Liver (tissue), 9 donors: ENCODE measurements around the gene MACROH2A1. TPM values are rescaled to one million over a fixed set of nuclear protein-coding genes. Genes with fewer than 3 reads are reported as not detected.

ENCODE experiments used
- DNase-seq: peaks from one replicate; pipeline ENCODE4 v3.0.0-alpha.2; 2017; ENCODE audit warnings: low spot score
- H3K27ac ChIP-seq, 2 donors: one replicate each; pipeline ENCODE4 v1.7.0; 2013; ENCODE audit warnings: inconsistent platforms in 2 of 2, low read length in 2 of 2, control low read depth in 1 of 2, low read depth in 1 of 2, mild to moderate bottlenecking in 1 of 2
- H3K27me3 ChIP-seq, 4 donors: one replicate each; pipeline versions ENCODE4 v1.6.1 to v1.7.0; 2013; ENCODE audit warnings: low read length in 3 of 4, inconsistent platforms in 1 of 4, mild to moderate bottlenecking in 1 of 4, moderate library complexity in 1 of 4; ENCODE audit not compliant: control insufficient read depth in 4 of 4, insufficient read depth in 4 of 4
- H3K36me3 ChIP-seq, 4 donors: one replicate each; pipeline versions ENCODE4 v1.6.1 to v1.7.0; 2013; ENCODE audit warnings: low read length in 3 of 4, mild to moderate bottlenecking in 3 of 4, low read depth in 1 of 4, moderate library complexity in 1 of 4; ENCODE audit not compliant: control insufficient read depth in 4 of 4, insufficient read depth in 3 of 4
- H3K4me1 ChIP-seq, 4 donors: one replicate each; pipeline versions ENCODE4 v1.6.1 to v1.7.0; 2013; ENCODE audit warnings: low read length in 3 of 4, mild to moderate bottlenecking in 3 of 4, moderate library complexity in 1 of 4; ENCODE audit not compliant: control insufficient read depth in 4 of 4, insufficient read depth in 4 of 4
- H3K4me3 ChIP-seq, 3 donors: one replicate each; pipeline versions ENCODE4 v1.6.1 to v1.7.0; 2013; ENCODE audit warnings: low read length in 3 of 3, control low read depth in 1 of 3, low read depth in 1 of 3, mild to moderate bottlenecking in 1 of 3
- H3K9ac ChIP-seq, 2 donors: one replicate each; pipeline ENCODE4 v1.7.0; 2013; ENCODE audit warnings: low read length in 2 of 2, mild to moderate bottlenecking in 2 of 2, moderate library complexity in 2 of 2, control low read depth in 1 of 2, low read depth in 1 of 2
- H3K9me3 ChIP-seq, 4 donors: one replicate each; pipeline versions ENCODE4 v1.6.1 to v1.7.0; 2013; ENCODE audit warnings: low read length in 3 of 4; ENCODE audit not compliant: control insufficient read depth in 4 of 4
- ATF3 ChIP-seq: IDR thresholded peaks from 2 replicates; pipeline ENCODE4 v1.6.1; 2016; ENCODE audit warnings: antibody characterized with exemption
- EGR1 ChIP-seq, 2 donors: IDR thresholded peaks; 2 replicates each; pipeline ENCODE4 v1.6.1; 2016 to 2018; ENCODE audit warnings: antibody characterized with exemption in 2 of 2, low read depth in 2 of 2
- FOXA1 ChIP-seq: IDR thresholded peaks from 2 replicates; pipeline ENCODE4 v1.6.1; 2016; ENCODE audit warnings: antibody characterized with exemption
- FOXA2 ChIP-seq: IDR thresholded peaks from 2 replicates; pipeline ENCODE4 v1.6.1; 2016; ENCODE audit warnings: antibody characterized with exemption
- GABPA ChIP-seq, 2 donors: IDR thresholded peaks in 1 of 2; conservative IDR thresholded peaks in 1 of 2; 2 replicates each; pipeline ENCODE4 v1.6.1; 2016; ENCODE audit warnings: antibody characterized with exemption in 2 of 2, mild to moderate bottlenecking in 1 of 2, moderate library complexity in 1 of 2
- HNF4A ChIP-seq, 2 donors: conservative IDR thresholded peaks; 2 replicates each; pipeline ENCODE4 v1.6.1; 2016; ENCODE audit warnings: antibody characterized with exemption in 2 of 2, mild to moderate bottlenecking in 2 of 2
- HNF4G ChIP-seq: IDR thresholded peaks from 2 replicates; pipeline ENCODE4 v1.6.1; 2016; ENCODE audit warnings: antibody characterized with exemption
- MAX ChIP-seq: IDR thresholded peaks from 2 replicates; pipeline ENCODE4 v1.6.1; 2016; ENCODE audit warnings: antibody characterized with exemption
- NR2F2 ChIP-seq: IDR thresholded peaks from 2 replicates; pipeline ENCODE4 v1.6.1; 2016; ENCODE audit warnings: antibody characterized with exemption
- RAD21 ChIP-seq, 2 donors: IDR thresholded peaks; 2 replicates each; pipeline ENCODE4 v1.6.1; 2016; ENCODE audit warnings: antibody characterized with exemption in 2 of 2, mild to moderate bottlenecking in 2 of 2
- REST ChIP-seq: IDR thresholded peaks from 2 replicates; pipeline ENCODE4 v1.6.1; 2016; ENCODE audit warnings: antibody characterized with exemption, mild to moderate bottlenecking
- RXRA ChIP-seq, 2 donors: IDR thresholded peaks; 2 replicates each; pipeline ENCODE4 v1.6.1; 2017 to 2018; ENCODE audit warnings: antibody characterized with exemption in 2 of 2, mild to moderate bottlenecking in 1 of 2
- SP1 ChIP-seq: IDR thresholded peaks from 2 replicates; pipeline ENCODE4 v1.6.1; 2018; ENCODE audit warnings: antibody characterized with exemption, mild to moderate bottlenecking
- TAF1 ChIP-seq: conservative IDR thresholded peaks from 2 replicates; pipeline ENCODE4 v1.6.1; 2016; ENCODE audit warnings: antibody characterized with exemption, mild to moderate bottlenecking
- YY1 ChIP-seq: IDR thresholded peaks from 2 replicates; pipeline ENCODE4 v1.6.1; 2016; ENCODE audit warnings: antibody characterized with exemption, mild to moderate bottlenecking
- WGBS: extraction: QIAGEN DNeasy Blood & Tissue Kit; methylation state at CpG from one replicate; pipeline ENCODE4 v1.1.7; 2013; 5-methylcytosine and 5-hydroxymethylcytosine counted together
- polyA plus RNA-seq, 2 donors: library from polyadenylated mRNA; stranded (reverse) in 1 of 2; unstranded in 1 of 2; fragments of 200-250 nt in 1 of 2; fragments of >200 nt in 1 of 2; fragmentation: Nextera tagmentation in 1 of 2; extraction: Ambion mirVana in 1 of 2; gene quantifications; one replicate each; pipeline versions ENCODE4 v1.2.1 to v1.2.3, GENCODE V29; 2013 to 2015
- total RNA-seq, 2 donors: library from RNA; depleted of rRNA; stranded (reverse); fragments of >200 nt; gene quantifications; one replicate each; pipeline ENCODE4 v1.2.3, GENCODE V29; 2014
- TF ChIP-seq, protein P1 (sequence below): IDR thresholded peaks from 2 replicates; pipeline ENCODE4 v1.6.1; 2016; ENCODE audit warnings: antibody characterized with exemption
- TF ChIP-seq, protein P2 (sequence below): fragments of 150-350 bp; IDR thresholded peaks from 2 replicates; pipeline ENCODE4 v1.5.1; 2017; ENCODE audit warnings: improper control_type of control experiment, low read depth, low read length; ENCODE audit not compliant: missing input control
- donor health status: healthy.
- donor health status: healthy.
- donor health status: healthy.
- donor health status: healthy.
- donor health status: healthy.

MACROH2A1 gene
- total and polyA plus RNA-seq, 4 donors, result 33.7 to 113 (median 62.7) TPM

GRCh38 chr5:135308752-135309151 is 90.3 kb downstream of the MACROH2A1 start:
- TF ChIP-seq YY1 (no peak), ATF3 (no peak), TAF1 (no peak), HNF4A (conservative IDR thresholded peaks at IDR 0.05) (no peak), EGR1 (IDR thresholded peaks at IDR 0.05; ENCODE audit: low read depth in 2 of 2) (no peak), RAD21 (IDR thresholded peaks at IDR 0.05) (no peak), FOXA2 (no peak), GABPA (IDR thresholded peaks at IDR 0.05 in 1 of 2, conservative IDR thresholded peaks at IDR 0.05 in 1 of 2) (no peak), SP1 (no peak)
- TF ChIP-seq, protein P1, sequence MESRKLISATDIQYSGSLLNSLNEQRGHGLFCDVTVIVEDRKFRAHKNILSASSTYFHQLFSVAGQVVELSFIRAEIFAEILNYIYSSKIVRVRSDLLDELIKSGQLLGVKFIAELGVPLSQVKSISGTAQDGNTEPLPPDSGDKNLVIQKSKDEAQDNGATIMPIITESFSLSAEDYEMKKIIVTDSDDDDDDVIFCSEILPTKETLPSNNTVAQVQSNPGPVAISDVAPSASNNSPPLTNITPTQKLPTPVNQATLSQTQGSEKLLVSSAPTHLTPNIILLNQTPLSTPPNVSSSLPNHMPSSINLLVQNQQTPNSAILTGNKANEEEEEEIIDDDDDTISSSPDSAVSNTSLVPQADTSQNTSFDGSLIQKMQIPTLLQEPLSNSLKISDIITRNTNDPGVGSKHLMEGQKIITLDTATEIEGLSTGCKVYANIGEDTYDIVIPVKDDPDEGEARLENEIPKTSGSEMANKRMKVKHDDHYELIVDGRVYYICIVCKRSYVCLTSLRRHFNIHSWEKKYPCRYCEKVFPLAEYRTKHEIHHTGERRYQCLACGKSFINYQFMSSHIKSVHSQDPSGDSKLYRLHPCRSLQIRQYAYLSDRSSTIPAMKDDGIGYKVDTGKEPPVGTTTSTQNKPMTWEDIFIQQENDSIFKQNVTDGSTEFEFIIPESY, result no peak
- WGBS, result 85% methylated on average over 5 of the region's 5 CpGs
- no peak overlapping the region for H3K9ac ChIP-seq

DNA sequence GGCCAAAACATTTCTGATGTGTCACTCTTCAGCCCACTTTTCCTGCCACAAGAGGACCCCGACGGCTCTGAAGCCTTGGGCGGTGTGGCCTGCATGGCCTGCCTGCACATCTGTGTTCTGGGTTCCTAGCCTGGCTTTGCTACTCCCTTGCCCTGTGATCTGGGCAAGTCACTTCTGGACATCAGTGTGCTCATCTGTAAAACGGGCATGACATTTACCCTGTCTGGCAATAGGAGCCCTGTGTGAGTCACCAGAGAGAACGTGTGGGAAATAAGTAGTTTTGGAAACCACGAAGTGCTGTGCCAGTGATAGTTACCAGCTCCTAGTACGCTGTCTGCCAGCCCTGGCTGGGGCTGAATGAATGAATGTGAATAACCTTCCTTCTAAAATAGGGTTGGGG is 90.8 kb downstream of the MACROH2A1 start:
- DNase-seq, result peak; percentile 17
- no peak overlapping the region for H3K9ac ChIP-seq
- no peaks in the 10 kb centered on the region for H3K27me3 ChIP-seq
- WGBS, result 94% methylated on average over 7 of the region's 7 CpGs
- H3K27ac ChIP-seq, result no peak overlapping the region
- H3K4me1 ChIP-seq, result peaks cover 0 to 8% (median 6%) of the 10 kb centered on the region in 4 donors
- no peaks in the 10 kb centered on the region for H3K36me3 ChIP-seq
- no peak for TF ChIP-seq TAF1
- no peak for TF ChIP-seq SP1
- no peak for TF ChIP-seq GABPA (IDR thresholded peaks at IDR 0.05 in 1 of 2, conservative IDR thresholded peaks at IDR 0.05 in 1 of 2)
- no peak for TF ChIP-seq YY1
- TF ChIP-seq RXRA (IDR thresholded peaks at IDR 0.05), result no peak
- no peak for TF ChIP-seq REST
- no peak for TF ChIP-seq FOXA1
- no peak for TF ChIP-seq HNF4A (conservative IDR thresholded peaks at IDR 0.05)
- TF ChIP-seq ATF3, result no peak
- TF ChIP-seq, protein P2, sequence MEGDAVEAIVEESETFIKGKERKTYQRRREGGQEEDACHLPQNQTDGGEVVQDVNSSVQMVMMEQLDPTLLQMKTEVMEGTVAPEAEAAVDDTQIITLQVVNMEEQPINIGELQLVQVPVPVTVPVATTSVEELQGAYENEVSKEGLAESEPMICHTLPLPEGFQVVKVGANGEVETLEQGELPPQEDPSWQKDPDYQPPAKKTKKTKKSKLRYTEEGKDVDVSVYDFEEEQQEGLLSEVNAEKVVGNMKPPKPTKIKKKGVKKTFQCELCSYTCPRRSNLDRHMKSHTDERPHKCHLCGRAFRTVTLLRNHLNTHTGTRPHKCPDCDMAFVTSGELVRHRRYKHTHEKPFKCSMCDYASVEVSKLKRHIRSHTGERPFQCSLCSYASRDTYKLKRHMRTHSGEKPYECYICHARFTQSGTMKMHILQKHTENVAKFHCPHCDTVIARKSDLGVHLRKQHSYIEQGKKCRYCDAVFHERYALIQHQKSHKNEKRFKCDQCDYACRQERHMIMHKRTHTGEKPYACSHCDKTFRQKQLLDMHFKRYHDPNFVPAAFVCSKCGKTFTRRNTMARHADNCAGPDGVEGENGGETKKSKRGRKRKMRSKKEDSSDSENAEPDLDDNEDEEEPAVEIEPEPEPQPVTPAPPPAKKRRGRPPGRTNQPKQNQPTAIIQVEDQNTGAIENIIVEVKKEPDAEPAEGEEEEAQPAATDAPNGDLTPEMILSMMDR, result no peak
- TF ChIP-seq, protein P1, result no peak
- TF ChIP-seq MAX, result no peak
- TF ChIP-seq NR2F2, result no peak
- TF ChIP-seq EGR1 (IDR thresholded peaks at IDR 0.05; ENCODE audit: low read depth in 2 of 2), result no peak
- no peak for TF ChIP-seq HNF4G
- no peak for TF ChIP-seq FOXA2
- H3K9me3 ChIP-seq, result no peaks in the 10 kb centered on the region
- H3K4me3 ChIP-seq, result no peak overlapping the region

More at GRCh38 chr5:135308752-135309151, 90.3 kb downstream of the MACROH2A1 start:
- H3K36me3 ChIP-seq, result no peaks in the 10 kb centered on the region
- H3K9me3 ChIP-seq, result no peaks in the 10 kb centered on the region
- no peak overlapping the region for H3K27ac ChIP-seq
- peak; percentile 25 for DNase-seq
- H3K27me3 ChIP-seq, result no peaks in the 10 kb centered on the region
- peaks cover 0 to 8% (median 6%) of the 10 kb centered on the region in 4 donors for H3K4me1 ChIP-seq
- no peak overlapping the region for H3K4me3 ChIP-seq
